Astrocyte of the cerebellum (primary cell): ENCODE measurements around the gene CYP2E1.
"Not testable (repeated sequence)": the region's sequence is repeated elsewhere in the genome, so short reads cannot be mapped to it uniquely, and the experiment has no call there.

Source experiments
- DNase-seq: peaks from one replicate; pipeline ENCODE4 v3.0.0-alpha.2; 2011; ENCODE audit warnings: low read depth
- H3K4me3 ChIP-seq: 2 replicates; pipeline ENCODE4 v1.5.1; 2011; ENCODE audit warnings: mild to moderate bottlenecking, low read depth, low read length, moderate library complexity
- in situ Hi-C: cut with HindIII; loops from 2 replicates; pipeline ENCODE4 v1.10.0; 2017; ENCODE audit warnings: low sequenced_read_pairs

Gene CYP2E1

DNA sequence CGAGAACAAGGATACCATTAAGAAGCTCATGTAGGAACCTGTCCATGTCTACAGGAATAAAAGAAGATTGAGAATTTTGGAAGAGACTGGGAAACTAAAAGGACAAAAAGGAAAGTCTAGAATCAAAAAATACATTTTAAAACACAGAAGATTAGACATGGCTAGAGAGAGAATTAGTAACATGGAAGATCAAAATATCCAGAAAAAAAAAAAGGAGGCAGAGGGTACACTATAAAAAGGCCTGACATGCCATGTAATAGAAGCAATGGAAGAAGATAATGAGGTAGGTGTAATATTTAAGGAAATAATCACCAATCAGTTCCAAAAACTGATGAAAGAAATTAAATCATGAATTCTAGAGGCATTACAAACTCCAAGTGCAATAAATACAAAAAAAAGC, 46.3 kb downstream of the CYP2E1 start:
- H3K4me3 ChIP-seq, DNase-seq, in situ Hi-C loops: not testable (repeated sequence)

DNA sequence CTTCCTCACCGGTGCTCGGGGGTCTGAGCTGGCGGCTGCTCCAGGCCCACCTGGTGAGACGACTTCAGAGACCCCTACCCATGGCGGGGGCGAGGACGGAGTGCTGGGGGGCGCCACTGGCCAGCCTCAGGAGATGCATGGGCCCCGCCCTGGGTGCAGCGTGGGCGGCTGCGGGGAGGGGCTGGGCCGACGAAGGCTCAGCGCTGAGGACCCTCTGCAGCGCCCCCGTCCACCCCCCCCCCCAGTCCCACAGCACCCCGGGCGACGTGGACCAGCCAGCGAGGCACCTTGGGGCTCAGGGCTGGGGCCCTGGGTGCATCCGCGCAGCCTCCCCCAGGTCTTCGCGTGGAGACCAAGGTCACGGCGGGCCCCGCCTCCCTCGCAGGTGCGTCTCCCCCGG, 49.9 kb downstream of the CYP2E1 start:
- in situ Hi-C loops, DNase-seq, H3K4me3 ChIP-seq: not testable (repeated sequence)
